GM23338 (cell line): Measurements from ENCODE around the gene TSPAN5.

Experiments used
- CTCF ChIP-seq, 2 experiments: fragments of 200-600 bp in 1 of 2; sonication (generic) in 1 of 2; conservative IDR thresholded peaks; 2 replicates each; pipeline versions ENCODE4 v1.5.1 to v1.6.1; 2016 to 2017; ENCODE audit warnings: antibody characterized with exemption in 2 of 2, low read depth in 2 of 2, mild to moderate bottlenecking in 2 of 2, moderate library complexity in 1 of 2
- ETS1 ChIP-seq: IDR thresholded peaks from 2 replicates; pipeline ENCODE4 v1.6.1; 2016; ENCODE audit warnings: antibody characterized with exemption
- EZH2 ChIP-seq: fragments of 200-600 bp; sonication (generic); IDR thresholded peaks from one replicate; pipeline ENCODE4 v1.8.0; 2017; ENCODE audit warnings: antibody characterized with exemption, mild to moderate bottlenecking, low read depth; ENCODE audit not compliant: unreplicated experiment
- EZH2phosphoT487 ChIP-seq: fragments of 200-600 bp; sonication (generic); IDR thresholded peaks from one replicate; pipeline ENCODE4 v1.8.1; 2018; ENCODE audit warnings: antibody characterized with exemption; ENCODE audit not compliant: unreplicated experiment
- JUNB ChIP-seq: IDR thresholded peaks from one replicate; pipeline ENCODE4 v1.6.1; 2016; ENCODE audit warnings: antibody characterized with exemption; ENCODE audit not compliant: unreplicated experiment
- POLR2AphosphoS5 ChIP-seq: IDR thresholded peaks from 2 replicates; pipeline ENCODE4 v1.6.1; 2016; ENCODE audit warnings: antibody characterized with exemption, low read depth
- REST ChIP-seq: IDR thresholded peaks from one replicate; pipeline ENCODE4 v1.6.1; 2018; ENCODE audit warnings: antibody characterized with exemption; ENCODE audit not compliant: unreplicated experiment
- ZNF462 ChIP-seq: fragments of 250-450 bp; sonication (Bioruptor Pico); IDR thresholded peaks from 2 replicates; pipeline ENCODE4 v1.5.0; 2020; ENCODE audit warnings: mild to moderate bottlenecking, moderate library complexity

- no peak for TF ChIP-seq EZH2
- no peak for TF ChIP-seq EZH2phosphoT487
- TF ChIP-seq CTCF (conservative IDR thresholded peaks at IDR 0.05; ENCODE audit: low read depth in 2 of 2), result no peak
- TF ChIP-seq ETS1, result no peak
- TF ChIP-seq POLR2AphosphoS5, result no peak
- no peak for TF ChIP-seq REST
- no peak for TF ChIP-seq JUNB
- TF ChIP-seq ZNF462 (CRISPR knock-in tag), result no peak
Observed at GRCh38 chr4:98519268-98519977, 139.0 kb downstream of the TSPAN5 start.
